WTC11 (cell line): ENCODE data around the gene DNAJC6.

Experiments used
- CTCF ChIP-seq: fragments of 200-600 bp; IDR thresholded peaks from 2 replicates; pipeline ENCODE4 v1.8.0; 2022; ENCODE audit warnings: antibody characterized with exemption
- E2F1 ChIP-seq: sonication (generic); formaldehyde crosslinking; IDR thresholded peaks from 2 replicates; pipeline ENCODE4 v1.8.0; 2022; ENCODE audit warnings: mild to moderate bottlenecking, missing genetic modification reagents
- KAT7 ChIP-seq: sonication (generic); formaldehyde crosslinking; IDR thresholded peaks from 2 replicates; pipeline ENCODE4 v1.8.1; 2023; ENCODE audit warnings: missing genetic modification reagents, mild to moderate bottlenecking, borderline replicate concordance
- NR1H2 ChIP-seq: sonication (generic); formaldehyde crosslinking; IDR thresholded peaks from 2 replicates; pipeline ENCODE4 v1.9.0; 2021; ENCODE audit warnings: mild to moderate bottlenecking, moderate library complexity, missing genetic modification reagents
- NR3C1 ChIP-seq: sonication (generic); formaldehyde crosslinking; conservative IDR thresholded peaks from 2 replicates; pipeline ENCODE4 v1.8.1; 2023; ENCODE audit warnings: low read depth, mild to moderate bottlenecking, missing genetic modification reagents
- TCF7 ChIP-seq: sonication (generic); formaldehyde crosslinking; IDR thresholded peaks from 2 replicates; pipeline ENCODE4 v1.8.0; 2022; ENCODE audit warnings: mild to moderate bottlenecking, low read depth, missing genetic modification reagents, moderate library complexity
- TP53 ChIP-seq: sonication (generic); formaldehyde crosslinking; IDR thresholded peaks from 2 replicates; pipeline ENCODE4 v1.8.1; 2023; ENCODE audit warnings: mild to moderate bottlenecking, missing genetic modification reagents
- USF1 ChIP-seq: sonication (generic); formaldehyde crosslinking; IDR thresholded peaks from 2 replicates; pipeline ENCODE4 v1.8.0; 2022; ENCODE audit warnings: mild to moderate bottlenecking, missing genetic modification reagents

GRCh38 chr1:65412984-65413375 is 103.6 kb downstream of the DNAJC6 start:
- TF ChIP-seq CTCF = no peak
- TF ChIP-seq NR3C1 (CRISPR knock-in tag) = no peak
- TF ChIP-seq E2F1 (CRISPR knock-in tag) = no peak
- TF ChIP-seq NR1H2 = no peak
- no peak for TF ChIP-seq TCF7 (CRISPR knock-in tag)
- TF ChIP-seq USF1 = no peak
- no peak for TF ChIP-seq KAT7 (CRISPR knock-in tag)
- TF ChIP-seq TP53 (CRISPR knock-in tag) = no peak
